ENCODE data around the gene SLU7. TPM values are rescaled to one million over a fixed set of nuclear protein-coding genes. Genes with fewer than 3 reads are reported as not detected.

The SLU7 gene
- total RNA-seq, 1 experiment from 2014 or later, result 33.3 TPM

- DNase-seq, result peak; percentile 98
- Histone ChIP-seq H2AFZ (ENCODE audit: low read length) (peak within 1 kb of the TSS; percentile 73), H3K27ac (ENCODE audit: low read length) (peak within 1 kb of the TSS; percentile 50), H3K27me3 (ENCODE audit: low read length) (no peaks in the 10 kb centered on the region), H3K79me2 (ENCODE audit: low read length) (peaks cover 63% of the 10 kb centered on the region), H3K4me1 (ENCODE audit: insufficient read depth, low read length) (peaks cover 38% of the 10 kb centered on the region), H3K36me3 (ENCODE audit: low read depth, low read length) (peaks cover 25% of the 10 kb centered on the region), H3F3A (ENCODE audit: low read length, unreplicated experiment) (no peaks in the 10 kb centered on the region), H3K9ac (ENCODE audit: low read length) (peak within 1 kb of the TSS; percentile 76), H3K4me3 (ENCODE audit: low read length) (peak within 1 kb of the TSS; percentile 93), H3K9me2 (replicated peaks; ENCODE audit: low read length) (no peaks in the 10 kb centered on the region), H3K9me3 (ENCODE audit: low read length) (no peaks in the 10 kb centered on the region), H3K4me2 (ENCODE audit: low read length) (peak within 1 kb of the TSS; percentile 95), H4K20me1 (ENCODE audit: low read length) (0 out of 2 replicates have a peak, but pooled peaks cover 8% of the 10 kb centered on the region)
- ATAC-seq, result peak; percentile 83
- ChIA-PET POLR2A (ENCODE audit: unreplicated experiment) (interaction anchor here (0.6 to 0.7 kb wide), 2 partner anchors 151 to 869 kb away, joined by 3 to 4 read pairs; no protein-coding TSS in a partner anchor), CTCF (interaction anchor here (0.6 kb wide), 2 partner anchors 18 to 364 kb away, joined by 3 read pairs; no protein-coding TSS in a partner anchor)
- BruUV-seq (replicated peaks), result TSS peak; percentile 46
- TF ChIP-seq EZH2phosphoT487 (IDR thresholded peaks at IDR 0.05; ENCODE audit: borderline replicate concordance, low read length), result no peak
- TF ChIP-seq, protein P1, sequence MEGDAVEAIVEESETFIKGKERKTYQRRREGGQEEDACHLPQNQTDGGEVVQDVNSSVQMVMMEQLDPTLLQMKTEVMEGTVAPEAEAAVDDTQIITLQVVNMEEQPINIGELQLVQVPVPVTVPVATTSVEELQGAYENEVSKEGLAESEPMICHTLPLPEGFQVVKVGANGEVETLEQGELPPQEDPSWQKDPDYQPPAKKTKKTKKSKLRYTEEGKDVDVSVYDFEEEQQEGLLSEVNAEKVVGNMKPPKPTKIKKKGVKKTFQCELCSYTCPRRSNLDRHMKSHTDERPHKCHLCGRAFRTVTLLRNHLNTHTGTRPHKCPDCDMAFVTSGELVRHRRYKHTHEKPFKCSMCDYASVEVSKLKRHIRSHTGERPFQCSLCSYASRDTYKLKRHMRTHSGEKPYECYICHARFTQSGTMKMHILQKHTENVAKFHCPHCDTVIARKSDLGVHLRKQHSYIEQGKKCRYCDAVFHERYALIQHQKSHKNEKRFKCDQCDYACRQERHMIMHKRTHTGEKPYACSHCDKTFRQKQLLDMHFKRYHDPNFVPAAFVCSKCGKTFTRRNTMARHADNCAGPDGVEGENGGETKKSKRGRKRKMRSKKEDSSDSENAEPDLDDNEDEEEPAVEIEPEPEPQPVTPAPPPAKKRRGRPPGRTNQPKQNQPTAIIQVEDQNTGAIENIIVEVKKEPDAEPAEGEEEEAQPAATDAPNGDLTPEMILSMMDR (conservative IDR thresholded peaks at IDR 0.05; ENCODE audit: low read depth, low read length), result no peak
- intact Hi-C loops (cut with micrococcal nuclease), result loop anchor here (5.0 kb wide), 1 partner anchor 41 kb away; no protein-coding TSS in a partner anchor
Measured at GRCh38 chr5:160421625-160422258, 2.9 kb upstream of the SLU7 start, which contains the start of gene PTTG1. Gene PTTG1, plus strand, starts transcription at chr5:160421855. Its CDS starts 458 bp downstream, at chr5:160422313.

DNA sequence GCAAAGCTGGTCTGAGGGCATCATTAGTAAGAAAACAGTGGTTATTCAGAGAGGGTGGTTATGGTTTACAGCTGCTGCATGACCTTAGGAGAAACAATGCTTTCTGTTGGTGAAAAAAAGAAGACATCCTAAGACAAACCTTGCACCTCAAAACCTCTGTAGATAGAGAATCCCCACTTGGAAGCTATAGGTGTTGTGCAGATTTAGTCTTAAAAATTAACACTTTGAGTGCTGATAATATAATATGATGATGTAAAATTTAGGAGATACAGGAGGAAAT, 1.4 kb upstream of the SLU7 start:
- intact Hi-C loops (cut with micrococcal nuclease), result loop anchor here (5.0 kb wide), 1 partner anchor 42 kb away; no protein-coding TSS in a partner anchor
- DNase-seq, result no peak
- Histone ChIP-seq H3K79me2 (ENCODE audit: low read length) (peaks cover 62% of the 10 kb centered on the region), H4K20me1 (ENCODE audit: low read length) (0 out of 2 replicates have a peak, but pooled peaks cover 5% of the 10 kb centered on the region), H3K27me3 (ENCODE audit: low read length) (no peaks in the 10 kb centered on the region), H3K9me2 (replicated peaks; ENCODE audit: low read length) (no peaks in the 10 kb centered on the region), H3K4me3 (ENCODE audit: low read length) (no peak overlapping the region), H3K9ac (ENCODE audit: low read length) (no peak overlapping the region), H2AFZ (ENCODE audit: low read length) (no peak overlapping the region), H3K4me1 (ENCODE audit: insufficient read depth, low read length) (peaks cover 38% of the 10 kb centered on the region), H3F3A (ENCODE audit: low read length, unreplicated experiment) (no peaks in the 10 kb centered on the region), H3K36me3 (ENCODE audit: low read depth, low read length) (peaks cover 14% of the 10 kb centered on the region), H3K4me2 (ENCODE audit: low read length) (no peak overlapping the region), H3K9me3 (ENCODE audit: low read length) (no peaks in the 10 kb centered on the region), H3K27ac (ENCODE audit: low read length) (no peak overlapping the region)
- no peak for ATAC-seq
- BruUV-seq (replicated peaks), result no TSS peak
- TF ChIP-seq, protein P1 (conservative IDR thresholded peaks at IDR 0.05; ENCODE audit: low read depth, low read length), result no peak
- no peak for TF ChIP-seq EZH2 (IDR thresholded peaks at IDR 0.05; ENCODE audit: low read length, unreplicated experiment)
- TF ChIP-seq EZH2phosphoT487 (IDR thresholded peaks at IDR 0.05; ENCODE audit: borderline replicate concordance, low read length), result no peak
- ChIA-PET CTCF (no interaction called here), POLR2A (ENCODE audit: unreplicated experiment) (no interaction called here)

All from PC-3 (cell line).